ENCODE data around the gene ATXN2.

DNA sequence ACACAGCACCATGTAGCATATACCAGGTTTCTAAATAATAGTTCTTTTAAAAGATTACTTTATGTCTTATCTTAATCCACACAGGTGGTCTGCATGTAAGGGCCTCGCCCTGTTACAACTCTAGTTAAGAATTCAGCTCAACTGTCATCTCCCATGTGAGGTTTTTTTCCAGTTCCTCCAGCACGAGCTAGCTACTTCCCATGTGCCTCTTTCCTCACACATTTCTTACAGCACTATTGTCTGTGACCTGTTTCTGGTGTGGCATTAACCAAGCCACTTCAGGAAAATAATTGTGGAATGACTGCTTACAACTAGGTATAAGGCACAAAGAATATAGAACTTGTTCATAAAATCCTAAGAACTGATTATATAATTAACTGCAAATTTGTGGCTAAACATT, 127.9 kb downstream of the ATXN2 start:
- TF ChIP-seq, protein P1, sequence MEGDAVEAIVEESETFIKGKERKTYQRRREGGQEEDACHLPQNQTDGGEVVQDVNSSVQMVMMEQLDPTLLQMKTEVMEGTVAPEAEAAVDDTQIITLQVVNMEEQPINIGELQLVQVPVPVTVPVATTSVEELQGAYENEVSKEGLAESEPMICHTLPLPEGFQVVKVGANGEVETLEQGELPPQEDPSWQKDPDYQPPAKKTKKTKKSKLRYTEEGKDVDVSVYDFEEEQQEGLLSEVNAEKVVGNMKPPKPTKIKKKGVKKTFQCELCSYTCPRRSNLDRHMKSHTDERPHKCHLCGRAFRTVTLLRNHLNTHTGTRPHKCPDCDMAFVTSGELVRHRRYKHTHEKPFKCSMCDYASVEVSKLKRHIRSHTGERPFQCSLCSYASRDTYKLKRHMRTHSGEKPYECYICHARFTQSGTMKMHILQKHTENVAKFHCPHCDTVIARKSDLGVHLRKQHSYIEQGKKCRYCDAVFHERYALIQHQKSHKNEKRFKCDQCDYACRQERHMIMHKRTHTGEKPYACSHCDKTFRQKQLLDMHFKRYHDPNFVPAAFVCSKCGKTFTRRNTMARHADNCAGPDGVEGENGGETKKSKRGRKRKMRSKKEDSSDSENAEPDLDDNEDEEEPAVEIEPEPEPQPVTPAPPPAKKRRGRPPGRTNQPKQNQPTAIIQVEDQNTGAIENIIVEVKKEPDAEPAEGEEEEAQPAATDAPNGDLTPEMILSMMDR (IDR thresholded peaks at IDR 0.05 in 4 of 5, conservative IDR thresholded peaks at IDR 0.05 in 1 of 5) = no peak
- no peak for TF ChIP-seq POLR2A (IDR thresholded peaks at IDR 0.05)
